ENCODE results near the gene KCNJ16.

The KCNJ16 gene

GRCh38 chr17:70172923-70173322, 97.9 kb downstream of the KCNJ16 start:
- DNase-seq = no peak

- no peak for DNase-seq
These were observed 98.7 kb downstream of the KCNJ16 start for GRCh38 chr17:70173681-70174080.

- DNase-seq = no peak
These were observed 106.4 kb downstream of the KCNJ16 start for GRCh38 chr17:70181376-70181775.

- no peak for DNase-seq
These were observed 106.8 kb downstream of the KCNJ16 start for GRCh38 chr17:70181866-70182265.

- DNase-seq = no peak
These were observed 108.5 kb downstream of the KCNJ16 start for GRCh38 chr17:70183508-70183907.

GRCh38 chr17:70184207-70184606, 109.2 kb downstream of the KCNJ16 start:
- DNase-seq = no peak

GRCh38 chr17:70184770-70185169, 109.7 kb downstream of the KCNJ16 start:
- DNase-seq = no peak
